ENCODE data around the gene CFAP99. TPM values are rescaled to one million over a fixed set of nuclear protein-coding genes. Genes with fewer than 3 reads are reported as not detected.

CFAP99 gene
- total RNA-seq, 2 donors from 2014 or later: not detected

DNA sequence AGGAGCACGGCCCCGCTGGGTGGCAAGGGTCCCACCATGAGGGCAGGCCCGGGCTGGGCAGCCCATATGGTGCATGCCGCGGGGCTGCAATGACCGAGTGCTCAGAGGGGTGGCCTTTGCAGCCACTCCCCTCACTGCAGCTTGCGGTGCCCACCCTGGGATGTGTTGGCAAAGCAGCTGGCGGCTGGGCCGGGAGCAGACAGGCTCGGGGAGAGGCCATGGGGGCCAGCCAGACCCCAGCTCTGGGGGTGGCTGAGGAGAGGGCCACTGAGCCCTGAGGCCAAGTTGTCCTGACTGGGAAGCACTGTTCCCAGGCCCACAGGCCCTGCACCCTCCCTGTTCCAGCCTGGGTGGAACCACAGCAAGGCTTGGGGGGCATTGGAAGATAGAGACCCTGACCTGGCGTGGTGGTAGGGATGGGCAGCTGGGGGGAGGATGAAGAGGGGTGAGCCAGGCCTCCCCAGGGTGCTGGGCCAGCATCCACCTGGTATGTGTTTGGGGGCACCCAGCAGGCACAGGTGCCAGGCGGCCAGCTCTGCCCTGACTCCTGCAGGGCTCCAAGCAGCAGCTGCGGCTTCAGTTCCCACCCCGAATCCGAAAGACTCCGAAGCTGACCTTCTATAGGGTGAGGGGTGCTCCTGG is 31.8 kb downstream of the CFAP99 start:
- Mint-ChIP-seq H3K9me3 (no peaks in the 10 kb centered on the region), H3K36me3 (ENCODE audit: low read depth) (no peaks in the 10 kb centered on the region), H3K27me3 (ENCODE audit: insufficient read depth) (peaks cover 3% of the 10 kb centered on the region), H3K27ac (no peak overlapping the region), H3K4me1 (no peaks in the 10 kb centered on the region), H3K4me3 (no peak overlapping the region)
- 90 to 92% methylated on average over 7 to 16 of the region's 16 CpGs for WGBS, 2 experiments (ENCODE audit: insufficient coverage in 1 of 2, insufficient read length in 1 of 2)
- no peak overlapping the region for H3K9ac ChIP-seq (ENCODE audit: extremely low read depth, low read length, poor library complexity, severe bottlenecking)
- no peaks in the 10 kb centered on the region for H3K9me3 ChIP-seq (ENCODE audit: control insufficient read depth, low read length)
- H3K27ac ChIP-seq (ENCODE audit: low read depth, low read length): no peak overlapping the region
- H3K4me1 ChIP-seq (ENCODE audit: control insufficient read depth, insufficient read depth, low read length): no peaks in the 10 kb centered on the region
- H3K27me3 ChIP-seq (ENCODE audit: control insufficient read depth, insufficient read depth, low read length, poor library complexity, severe bottlenecking): no peaks in the 10 kb centered on the region
- no peak overlapping the region for H3K4me3 ChIP-seq (ENCODE audit: low read length)
- DNase-seq: no peak
- TF ChIP-seq, protein P1, sequence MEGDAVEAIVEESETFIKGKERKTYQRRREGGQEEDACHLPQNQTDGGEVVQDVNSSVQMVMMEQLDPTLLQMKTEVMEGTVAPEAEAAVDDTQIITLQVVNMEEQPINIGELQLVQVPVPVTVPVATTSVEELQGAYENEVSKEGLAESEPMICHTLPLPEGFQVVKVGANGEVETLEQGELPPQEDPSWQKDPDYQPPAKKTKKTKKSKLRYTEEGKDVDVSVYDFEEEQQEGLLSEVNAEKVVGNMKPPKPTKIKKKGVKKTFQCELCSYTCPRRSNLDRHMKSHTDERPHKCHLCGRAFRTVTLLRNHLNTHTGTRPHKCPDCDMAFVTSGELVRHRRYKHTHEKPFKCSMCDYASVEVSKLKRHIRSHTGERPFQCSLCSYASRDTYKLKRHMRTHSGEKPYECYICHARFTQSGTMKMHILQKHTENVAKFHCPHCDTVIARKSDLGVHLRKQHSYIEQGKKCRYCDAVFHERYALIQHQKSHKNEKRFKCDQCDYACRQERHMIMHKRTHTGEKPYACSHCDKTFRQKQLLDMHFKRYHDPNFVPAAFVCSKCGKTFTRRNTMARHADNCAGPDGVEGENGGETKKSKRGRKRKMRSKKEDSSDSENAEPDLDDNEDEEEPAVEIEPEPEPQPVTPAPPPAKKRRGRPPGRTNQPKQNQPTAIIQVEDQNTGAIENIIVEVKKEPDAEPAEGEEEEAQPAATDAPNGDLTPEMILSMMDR (conservative IDR thresholded peaks at IDR 0.05): no peak
- H3K36me3 ChIP-seq (ENCODE audit: control insufficient read depth, insufficient read depth, low read length): no peaks in the 10 kb centered on the region

DNA sequence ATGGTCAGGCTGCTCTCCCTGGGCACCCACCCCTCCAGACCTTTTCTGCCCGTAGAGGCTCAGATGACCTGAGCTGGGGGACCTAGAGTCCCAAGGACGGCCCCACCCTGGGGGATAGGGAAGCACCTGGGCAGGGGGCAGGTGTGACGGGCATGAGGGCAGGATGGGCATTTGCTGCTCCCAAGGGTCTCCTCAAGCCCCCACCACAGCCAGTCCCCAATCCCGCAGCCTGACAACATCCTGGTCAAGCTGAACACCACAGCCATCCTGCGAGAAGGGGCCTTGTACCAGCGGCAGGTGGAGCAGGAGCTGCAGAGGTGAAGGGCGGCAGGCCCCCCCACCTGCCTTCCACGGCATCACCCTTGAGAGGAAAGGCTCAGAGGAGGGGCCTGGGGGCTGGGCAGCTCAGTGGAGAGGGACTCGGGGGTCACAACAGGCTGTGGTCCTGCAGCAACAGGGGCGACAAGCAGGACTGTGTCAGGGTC is 32.3 kb downstream of the CFAP99 start:
- no peak overlapping the region for H3K4me3 ChIP-seq (ENCODE audit: low read length)
- Mint-ChIP-seq H3K4me3 (no peak overlapping the region), H3K36me3 (ENCODE audit: low read depth) (no peaks in the 10 kb centered on the region), H3K9me3 (no peaks in the 10 kb centered on the region), H3K27ac (no peak overlapping the region), H3K4me1 (no peaks in the 10 kb centered on the region), H3K27me3 (ENCODE audit: insufficient read depth) (peaks cover 3% of the 10 kb centered on the region)
- no peaks in the 10 kb centered on the region for H3K36me3 ChIP-seq (ENCODE audit: control insufficient read depth, insufficient read depth, low read length)
- H3K9ac ChIP-seq (ENCODE audit: extremely low read depth, low read length, poor library complexity, severe bottlenecking): no peak overlapping the region
- WGBS, 2 experiments (ENCODE audit: insufficient coverage in 1 of 2, insufficient read length in 1 of 2): 82 to 89% methylated on average over 9 to 10 of the region's 10 CpGs
- no peaks in the 10 kb centered on the region for H3K9me3 ChIP-seq (ENCODE audit: control insufficient read depth, low read length)
- DNase-seq: no peak
- TF ChIP-seq, protein P1 (conservative IDR thresholded peaks at IDR 0.05): no peak
- H3K4me1 ChIP-seq (ENCODE audit: control insufficient read depth, insufficient read depth, low read length): no peaks in the 10 kb centered on the region
- H3K27me3 ChIP-seq (ENCODE audit: control insufficient read depth, insufficient read depth, low read length, poor library complexity, severe bottlenecking): no peaks in the 10 kb centered on the region
- no peak overlapping the region for H3K27ac ChIP-seq (ENCODE audit: low read depth, low read length)

DNA sequence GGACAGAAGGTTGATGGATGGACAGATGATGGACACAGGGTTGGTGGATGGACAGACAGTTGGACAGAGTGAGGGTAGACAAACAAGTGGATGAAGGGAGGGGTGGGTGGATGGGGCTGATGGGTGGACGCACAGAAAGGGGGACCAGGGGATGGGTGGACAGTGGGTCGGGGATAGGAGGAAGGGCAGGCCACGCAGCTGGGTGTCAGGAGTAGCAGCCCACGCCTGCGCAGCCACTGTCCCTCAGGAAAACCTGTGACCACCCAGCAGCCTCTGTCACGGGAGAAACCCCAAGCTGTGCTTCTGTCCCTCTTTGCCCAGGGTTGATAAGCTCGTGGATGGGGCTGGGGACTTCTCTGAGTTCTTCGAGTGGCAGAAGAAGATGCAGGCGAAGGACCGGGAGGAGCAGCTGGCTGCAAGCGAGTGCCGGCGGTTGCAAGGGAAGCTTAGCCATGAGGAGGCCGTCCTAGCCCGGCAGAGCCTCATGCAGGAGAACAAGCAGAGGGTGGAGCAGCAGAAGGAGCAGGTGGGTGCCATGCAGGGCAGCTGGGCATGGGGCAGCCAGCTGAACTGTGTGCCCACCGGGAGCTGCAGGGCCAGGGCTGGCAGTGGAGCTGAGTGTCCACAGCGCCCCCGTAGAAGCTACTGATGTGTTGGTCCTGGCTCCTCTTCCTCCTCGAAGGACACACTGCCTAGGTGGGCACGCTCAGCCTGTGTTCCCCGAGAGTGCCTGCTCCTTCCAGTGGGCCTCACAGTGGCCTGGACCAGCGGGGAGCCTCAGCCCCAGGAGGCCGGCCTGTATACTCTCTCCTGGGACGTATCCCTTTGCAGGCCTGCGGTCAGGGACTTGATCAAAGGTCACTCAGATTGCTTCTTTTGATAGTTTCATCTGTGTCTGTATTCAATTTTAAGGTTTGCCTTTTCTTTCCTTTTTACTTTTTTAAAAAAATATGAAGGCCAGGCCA is 33.3 kb downstream of the CFAP99 start:
- Histone ChIP-seq H3K9me3 (ENCODE audit: control insufficient read depth, low read length) (no peaks in the 10 kb centered on the region), H3K36me3 (ENCODE audit: control insufficient read depth, insufficient read depth, low read length) (no peaks in the 10 kb centered on the region), H3K27ac (ENCODE audit: low read depth, low read length) (no peak overlapping the region), H3K9ac (ENCODE audit: extremely low read depth, low read length, poor library complexity, severe bottlenecking) (no peak overlapping the region), H3K27me3 (ENCODE audit: control insufficient read depth, insufficient read depth, low read length, poor library complexity, severe bottlenecking) (no peaks in the 10 kb centered on the region), H3K4me1 (ENCODE audit: control insufficient read depth, insufficient read depth, low read length) (no peaks in the 10 kb centered on the region), H3K4me3 (ENCODE audit: low read length) (no peak overlapping the region)
- 88 to 91% methylated on average over 20 to 25 of the region's 25 CpGs for WGBS, 2 experiments (ENCODE audit: insufficient coverage in 1 of 2, insufficient read length in 1 of 2)
- TF ChIP-seq, protein P1 (conservative IDR thresholded peaks at IDR 0.05): no peak
- Mint-ChIP-seq H3K27me3 (ENCODE audit: insufficient read depth) (peaks cover 3% of the 10 kb centered on the region), H3K4me3 (no peak overlapping the region), H3K36me3 (ENCODE audit: low read depth) (no peaks in the 10 kb centered on the region), H3K9me3 (no peaks in the 10 kb centered on the region), H3K27ac (no peak overlapping the region), H3K4me1 (no peaks in the 10 kb centered on the region)
- no peak for DNase-seq
